EL (cell line): ENCODE measurements around the gene INTS2.
"Not testable (repeated sequence)": the region's sequence is repeated elsewhere in the genome, so short reads cannot be mapped to it uniquely, and the experiment has no call there.

Experiments
- DNase-seq: peaks from one replicate; pipeline ENCODE4 v3.0.0-alpha.2; 2016

Gene INTS2

GRCh38 chr17:61927208-61928100, at the start of gene INTS2:
TSS of gene INTS2 (minus strand) at chr17:61927982. CDS start at chr17:61926644, 1,338 bp downstream.
- DNase-seq: peak; percentile 95

- no peak for DNase-seq
Measured at GRCh38 chr17:61974115-61974514, 46.3 kb upstream of the INTS2 start.

- DNase-seq: no peak
Measured at GRCh38 chr17:61972311-61972710, 44.5 kb upstream of the INTS2 start.

GRCh38 chr17:61970030-61970429, 42.2 kb upstream of the INTS2 start:
- DNase-seq: no peak

- DNase-seq: no peak
Measured at GRCh38 chr17:61968757-61969156, 41.0 kb upstream of the INTS2 start.

GRCh38 chr17:61967729-61968128, 39.9 kb upstream of the INTS2 start:
- peak; percentile 8 for DNase-seq

- DNase-seq: no peak
Measured at GRCh38 chr17:61966191-61966590, 38.4 kb upstream of the INTS2 start.

- no peak for DNase-seq
Measured at GRCh38 chr17:61955619-61956018, 27.8 kb upstream of the INTS2 start.

GRCh38 chr17:61947367-61948078, 19.7 kb upstream of the INTS2 start:
- no peak for DNase-seq

GRCh38 chr17:61946359-61946758, 18.6 kb upstream of the INTS2 start:
- no peak for DNase-seq

- DNase-seq: no peak
Measured at GRCh38 chr17:61943117-61943516, 15.3 kb upstream of the INTS2 start.

- no peak for DNase-seq
Measured at GRCh38 chr17:61942085-61942484, 14.3 kb upstream of the INTS2 start.

GRCh38 chr17:61928101-61928436, 287 bp upstream of the INTS2 start:
- no peak for DNase-seq

- DNase-seq: no peak
Measured at GRCh38 chr17:61926826-61927207, 965 bp downstream of the INTS2 start.

GRCh38 chr17:61915162-61915561, 12.6 kb downstream of the INTS2 start:
- DNase-seq: not testable (repeated sequence)

- DNase-seq: no peak
Measured at GRCh38 chr17:61908292-61909037, 19.3 kb downstream of the INTS2 start.

GRCh38 chr17:61907361-61907760, 20.4 kb downstream of the INTS2 start:
- DNase-seq: no peak

GRCh38 chr17:61904094-61904710, 23.6 kb downstream of the INTS2 start:
- no peak for DNase-seq

- DNase-seq: no peak
Measured at GRCh38 chr17:61903251-61903650, 24.5 kb downstream of the INTS2 start.

GRCh38 chr17:61897548-61898180, 30.1 kb downstream of the INTS2 start:
- no peak for DNase-seq

GRCh38 chr17:61895391-61895790, 32.4 kb downstream of the INTS2 start:
- no peak for DNase-seq

- not testable (repeated sequence) for DNase-seq
Measured at GRCh38 chr17:61894310-61894709, 33.5 kb downstream of the INTS2 start.

- DNase-seq: not testable (repeated sequence)
Measured at GRCh38 chr17:61887733-61888132, 40.0 kb downstream of the INTS2 start.
